SH-SY5Y (cell line): ENCODE results near the gene DMRTC2.

Experiments
- GATA2 ChIP-seq: IDR thresholded peaks from 2 replicates; pipeline ENCODE4 v1.6.1; 2011; ENCODE audit warnings: mild to moderate bottlenecking, low read depth, low read length
- GATA3 ChIP-seq: IDR thresholded peaks from 2 replicates; pipeline ENCODE4 v1.6.1; 2011; ENCODE audit warnings: low read depth, mild to moderate bottlenecking, low read length, moderate library complexity

DNA sequence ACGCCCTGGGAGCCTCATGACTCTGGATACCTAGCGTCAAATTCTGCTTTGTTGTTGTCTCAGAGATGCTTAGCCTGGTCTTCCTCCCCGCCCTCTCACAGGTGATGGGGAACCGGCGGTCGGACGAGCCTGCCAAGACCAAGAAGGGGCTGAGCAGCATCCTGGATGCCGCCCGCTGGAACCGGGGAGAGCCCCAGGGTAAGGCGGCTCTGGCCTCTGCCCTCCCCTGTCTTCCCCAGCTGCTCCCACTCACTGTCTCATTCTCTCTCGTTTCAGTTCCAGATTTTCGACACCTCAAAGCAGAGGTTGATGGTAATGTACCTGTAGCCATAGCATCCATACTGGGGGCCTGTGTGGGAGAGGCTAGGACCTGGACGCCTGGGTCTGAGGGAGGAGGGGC is 49.5 kb downstream of the DMRTC2 start:
- TF ChIP-seq GATA2: no peak
- TF ChIP-seq GATA3: no peak
